Dendritic cell treated with granulocyte-macrophage colony-stimulating factor and Interleukin-4, amounts not matched to agents 40 ng/mL and 50 ng/mL, for 4 days (primary cell): ENCODE measurements around the gene AP3M1.

Source experiments
- H3K27ac Mint-ChIP-seq: one replicate; pipeline ENCODE4 v1.8.0; 2022; ENCODE audit warnings: mild to moderate bottlenecking, mixed read lengths
- H3K27me3 Mint-ChIP-seq: one replicate; pipeline ENCODE4 v1.8.0; 2022; ENCODE audit warnings: mild to moderate bottlenecking, mixed read lengths
- H3K36me3 Mint-ChIP-seq: one replicate; pipeline ENCODE4 v1.8.0; 2022; ENCODE audit warnings: low read depth, mixed read lengths
- H3K4me1 Mint-ChIP-seq: one replicate; pipeline ENCODE4 v1.8.0; 2022; ENCODE audit warnings: low read depth, mixed read lengths
- H3K4me3 Mint-ChIP-seq: one replicate; pipeline ENCODE4 v1.8.0; 2022; ENCODE audit warnings: mild to moderate bottlenecking, moderate library complexity, mixed read lengths
- H3K9me3 Mint-ChIP-seq: one replicate; pipeline ENCODE4 v1.8.0; 2022; ENCODE audit warnings: mixed read lengths
- intact Hi-C: fragments of 100-400 bp; cut with micrococcal nuclease; formaldehyde crosslinking; loops from one replicate; pipeline ENCODE4 v1.15.0; 2022

The AP3M1 gene

GRCh38 chr10:74093530-74094164, 57.0 kb downstream of the AP3M1 start:
- no peak overlapping the region for H3K27ac Mint-ChIP-seq
- H3K4me1 Mint-ChIP-seq, result no peaks in the 10 kb centered on the region
- no peaks in the 10 kb centered on the region for H3K27me3 Mint-ChIP-seq
- intact Hi-C loops, result no loop called here
- H3K4me3 Mint-ChIP-seq, result no peak overlapping the region
- no peaks in the 10 kb centered on the region for H3K9me3 Mint-ChIP-seq
- peaks cover 100% of the 10 kb centered on the region for H3K36me3 Mint-ChIP-seq

- no peak overlapping the region for H3K27ac Mint-ChIP-seq
- intact Hi-C loops, result no loop called here
- H3K4me3 Mint-ChIP-seq, result no peak overlapping the region
- H3K36me3 Mint-ChIP-seq, result peaks cover 99% of the 10 kb centered on the region
- H3K27me3 Mint-ChIP-seq, result no peaks in the 10 kb centered on the region
- no peaks in the 10 kb centered on the region for H3K9me3 Mint-ChIP-seq
- no peaks in the 10 kb centered on the region for H3K4me1 Mint-ChIP-seq
Measured at GRCh38 chr10:74092372-74092771, 58.3 kb downstream of the AP3M1 start.

- Mint-ChIP-seq H3K27me3 (no peaks in the 10 kb centered on the region), H3K4me1 (no peaks in the 10 kb centered on the region), H3K27ac (no peak overlapping the region), H3K9me3 (no peaks in the 10 kb centered on the region), H3K36me3 (peaks cover 94% of the 10 kb centered on the region), H3K4me3 (no peak overlapping the region)
- intact Hi-C loops, result no loop called here
Measured at GRCh38 chr10:74088722-74089121, 61.9 kb downstream of the AP3M1 start.

GRCh38 chr10:74086317-74086716, 64.3 kb downstream of the AP3M1 start:
- intact Hi-C loops, result no loop called here
- Mint-ChIP-seq H3K4me1 (peaks cover 2% of the 10 kb centered on the region), H3K9me3 (no peaks in the 10 kb centered on the region), H3K36me3 (peaks cover 94% of the 10 kb centered on the region), H3K27me3 (no peaks in the 10 kb centered on the region), H3K4me3 (no peak overlapping the region), H3K27ac (no peak overlapping the region)

- Mint-ChIP-seq H3K36me3 (peaks cover 83% of the 10 kb centered on the region), H3K27ac (peak overlapping the region; percentile 37), H3K4me3 (no peak overlapping the region), H3K27me3 (no peaks in the 10 kb centered on the region), H3K9me3 (no peaks in the 10 kb centered on the region), H3K4me1 (peaks cover 6% of the 10 kb centered on the region)
- intact Hi-C loops, result loop anchor here (5.0 kb wide), 1 partner anchor 143 kb away; no protein-coding TSS in a partner anchor
Measured at GRCh38 chr10:74084955-74085354, 65.7 kb downstream of the AP3M1 start.

GRCh38 chr10:74083304-74083703, 67.3 kb downstream of the AP3M1 start:
- H3K27me3 Mint-ChIP-seq, result no peaks in the 10 kb centered on the region
- no peak overlapping the region for H3K4me3 Mint-ChIP-seq
- intact Hi-C loops, result loop anchor here (5.0 kb wide), 1 partner anchor 141 kb away; no protein-coding TSS in a partner anchor
- no peak overlapping the region for H3K27ac Mint-ChIP-seq
- H3K36me3 Mint-ChIP-seq, result peaks cover 76% of the 10 kb centered on the region
- no peaks in the 10 kb centered on the region for H3K9me3 Mint-ChIP-seq
- H3K4me1 Mint-ChIP-seq, result peaks cover 16% of the 10 kb centered on the region

GRCh38 chr10:74081941-74082718, 68.5 kb downstream of the AP3M1 start:
- peaks cover 23% of the 10 kb centered on the region for H3K4me1 Mint-ChIP-seq
- no peak overlapping the region for H3K27ac Mint-ChIP-seq
- no peaks in the 10 kb centered on the region for H3K9me3 Mint-ChIP-seq
- no peak overlapping the region for H3K4me3 Mint-ChIP-seq
- no peaks in the 10 kb centered on the region for H3K27me3 Mint-ChIP-seq
- H3K36me3 Mint-ChIP-seq, result peaks cover 77% of the 10 kb centered on the region
- intact Hi-C loops, result loop anchor here (1.0 to 5.0 kb wide), 2 partner anchors 140 to 196 kb away; no protein-coding TSS in a partner anchor

- Mint-ChIP-seq H3K36me3 (peaks cover 78% of the 10 kb centered on the region), H3K27me3 (no peaks in the 10 kb centered on the region), H3K9me3 (no peaks in the 10 kb centered on the region), H3K4me3 (no peak overlapping the region), H3K27ac (no peak overlapping the region), H3K4me1 (peaks cover 31% of the 10 kb centered on the region)
- intact Hi-C loops, result loop anchor here (1.0 to 5.0 kb wide), 2 partner anchors 139 to 195 kb away; no protein-coding TSS in a partner anchor
Measured at GRCh38 chr10:74081192-74081803, 69.3 kb downstream of the AP3M1 start.

- H3K9me3 Mint-ChIP-seq, result no peaks in the 10 kb centered on the region
- intact Hi-C loops, result loop anchor here (5.0 kb wide), 1 partner anchor 138 kb away; no protein-coding TSS in a partner anchor
- H3K27me3 Mint-ChIP-seq, result no peaks in the 10 kb centered on the region
- H3K27ac Mint-ChIP-seq, result no peak overlapping the region
- peaks cover 43% of the 10 kb centered on the region for H3K4me1 Mint-ChIP-seq
- H3K4me3 Mint-ChIP-seq, result no peak overlapping the region
- H3K36me3 Mint-ChIP-seq, result peaks cover 78% of the 10 kb centered on the region
Measured at GRCh38 chr10:74079936-74080590, 70.6 kb downstream of the AP3M1 start.

- Mint-ChIP-seq H3K27me3 (no peaks in the 10 kb centered on the region), H3K9me3 (no peaks in the 10 kb centered on the region), H3K27ac (peak overlapping the region; percentile 35), H3K4me3 (no peak overlapping the region), H3K4me1 (peaks cover 43% of the 10 kb centered on the region), H3K36me3 (peaks cover 78% of the 10 kb centered on the region)
- intact Hi-C loops, result no loop called here
Measured at GRCh38 chr10:74079028-74079935, 71.3 kb downstream of the AP3M1 start.

- H3K9me3 Mint-ChIP-seq, result no peaks in the 10 kb centered on the region
- H3K4me1 Mint-ChIP-seq, result peaks cover 43% of the 10 kb centered on the region
- intact Hi-C loops, result no loop called here
- no peak overlapping the region for H3K27ac Mint-ChIP-seq
- peaks cover 79% of the 10 kb centered on the region for H3K36me3 Mint-ChIP-seq
- H3K4me3 Mint-ChIP-seq, result no peak overlapping the region
- H3K27me3 Mint-ChIP-seq, result no peaks in the 10 kb centered on the region
Measured at GRCh38 chr10:74078037-74078436, 72.6 kb downstream of the AP3M1 start.

- no peaks in the 10 kb centered on the region for H3K27me3 Mint-ChIP-seq
- no peaks in the 10 kb centered on the region for H3K9me3 Mint-ChIP-seq
- H3K4me1 Mint-ChIP-seq, result peaks cover 43% of the 10 kb centered on the region
- H3K4me3 Mint-ChIP-seq, result no peak overlapping the region
- no peak overlapping the region for H3K27ac Mint-ChIP-seq
- H3K36me3 Mint-ChIP-seq, result peaks cover 80% of the 10 kb centered on the region
- intact Hi-C loops, result no loop called here
Measured at GRCh38 chr10:74077416-74077815, 73.2 kb downstream of the AP3M1 start.

- no peak overlapping the region for H3K27ac Mint-ChIP-seq
- H3K9me3 Mint-ChIP-seq, result no peaks in the 10 kb centered on the region
- H3K4me1 Mint-ChIP-seq, result peaks cover 43% of the 10 kb centered on the region
- no peak overlapping the region for H3K4me3 Mint-ChIP-seq
- H3K36me3 Mint-ChIP-seq, result peaks cover 78% of the 10 kb centered on the region
- H3K27me3 Mint-ChIP-seq, result no peaks in the 10 kb centered on the region
- intact Hi-C loops, result no loop called here
Measured at GRCh38 chr10:74076961-74077360, 73.7 kb downstream of the AP3M1 start.
